Forelimb muscle (tissue), 1 donor: ENCODE data around the gene EFNA3. TPM values are rescaled to one million over a fixed set of nuclear protein-coding genes. Genes with fewer than 3 reads are reported as not detected.

Experiments
- DNase-seq: peaks from one replicate; pipeline ENCODE4 v3.0.0-alpha.2; 2013; ENCODE audit warnings: low read depth
- polyA plus RNA-seq: library from polyadenylated mRNA; unstranded; fragments of 120-200 nt; gene quantifications from one replicate; pipeline ENCODE4 v1.2.1, GENCODE V29; 2013; ENCODE audit not compliant: insufficient read length

EFNA3 gene
- polyA plus RNA-seq, 1 donor: 2.1 TPM

- no peak for DNase-seq
Observed at GRCh38 chr1:155083052-155083541, 4.5 kb downstream of the EFNA3 start.

- no peak for DNase-seq
Observed at GRCh38 chr1:155083865-155084721, 5.5 kb downstream of the EFNA3 start.

- DNase-seq: peak; percentile 86
Observed at GRCh38 chr1:155084722-155085503, 6.3 kb downstream of the EFNA3 start.

- DNase-seq: no peak
Observed at GRCh38 chr1:155085504-155086127, 7.0 kb downstream of the EFNA3 start.

- DNase-seq: no peak
Observed at GRCh38 chr1:155086128-155086741, 7.6 kb downstream of the EFNA3 start.

GRCh38 chr1:155086856-155087535 is 8.4 kb downstream of the EFNA3 start:
- no peak for DNase-seq

- DNase-seq: no peak
Observed at GRCh38 chr1:155091071-155092051, 12.7 kb downstream of the EFNA3 start.

- no peak for DNase-seq
Observed at GRCh38 chr1:155092131-155092530, 13.5 kb downstream of the EFNA3 start.

- no peak for DNase-seq
Observed at GRCh38 chr1:155092641-155093040, 14.0 kb downstream of the EFNA3 start.

GRCh38 chr1:155093911-155094621 is 15.4 kb downstream of the EFNA3 start:
- DNase-seq: no peak

- DNase-seq: no peak
Observed at GRCh38 chr1:155094622-155094948, 15.9 kb downstream of the EFNA3 start.

GRCh38 chr1:155099331-155099730 is 20.7 kb downstream of the EFNA3 start:
- DNase-seq: no peak

- no peak for DNase-seq
Observed at GRCh38 chr1:155103325-155103724, 24.7 kb downstream of the EFNA3 start.

- no peak for DNase-seq
Observed at GRCh38 chr1:155104605-155105534, 26.2 kb downstream of the EFNA3 start.

GRCh38 chr1:155105604-155106011 is 27.0 kb downstream of the EFNA3 start:
- no peak for DNase-seq

- no peak for DNase-seq
Observed at GRCh38 chr1:155106862-155107261, 28.2 kb downstream of the EFNA3 start.

- DNase-seq: no peak
Observed at GRCh38 chr1:155107309-155108264, 28.9 kb downstream of the EFNA3 start.
